T follicular helper cell (primary cell): ENCODE data around the gene TRIM9.
"Not testable (repeated sequence)": the region's sequence is repeated elsewhere in the genome, so short reads cannot be mapped to it uniquely, and the experiment has no call there.

ENCODE experiments used
- DNase-seq: peaks from one replicate; pipeline ENCODE4 v3.0.0-alpha.2; 2020; ENCODE audit warnings: low read depth

The TRIM9 gene

GRCh38 chr14:51004801-51005526 is 89.9 kb downstream of the TRIM9 start:
- DNase-seq = no peak

DNA sequence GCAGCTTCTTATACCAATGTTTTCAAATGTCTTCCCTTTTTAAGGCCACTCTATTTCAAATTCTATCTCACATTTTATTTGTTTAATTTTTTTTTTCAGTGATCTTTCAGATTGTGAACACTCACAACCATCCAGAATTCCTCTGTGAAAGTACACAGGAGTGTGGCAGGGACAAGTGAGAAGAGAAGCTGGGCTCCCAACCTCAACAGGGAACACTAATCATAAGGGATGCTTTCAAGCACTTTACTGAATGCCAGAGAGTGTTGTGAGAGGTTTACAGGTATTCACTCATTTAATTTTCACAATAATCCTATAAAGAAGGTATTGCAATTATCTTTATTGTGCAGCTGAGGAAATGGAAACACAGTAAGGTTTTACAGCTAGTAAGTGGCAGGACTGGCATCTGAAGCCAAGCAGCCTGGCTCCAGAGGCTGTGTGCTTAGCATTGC is 90.5 kb downstream of the TRIM9 start:
- DNase-seq = no peak

GRCh38 chr14:51002406-51002999 is 92.4 kb downstream of the TRIM9 start:
- DNase-seq = no peak

GRCh38 chr14:51000566-51000965 is 94.3 kb downstream of the TRIM9 start:
- no peak for DNase-seq

GRCh38 chr14:50999726-51000125 is 95.2 kb downstream of the TRIM9 start:
- DNase-seq = no peak

DNA sequence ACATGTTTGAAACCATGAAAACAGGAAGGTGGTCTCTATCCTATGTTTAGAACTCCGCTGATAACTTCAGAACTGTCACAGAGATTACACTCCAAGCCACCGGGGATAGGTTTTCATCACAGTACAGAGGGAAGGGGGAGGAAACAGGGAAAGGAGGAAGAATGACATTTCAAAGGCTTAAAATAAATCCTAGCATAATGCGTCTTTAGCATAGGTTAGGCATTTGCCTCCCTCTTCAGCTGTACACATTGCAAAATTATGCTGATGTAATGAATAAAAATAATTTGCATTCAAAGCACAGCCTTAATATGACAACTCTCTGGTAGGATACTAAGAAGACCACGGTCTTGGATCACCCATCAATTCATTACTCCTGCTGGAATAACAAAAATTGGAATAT is 96.3 kb downstream of the TRIM9 start:
- DNase-seq = no peak

DNA sequence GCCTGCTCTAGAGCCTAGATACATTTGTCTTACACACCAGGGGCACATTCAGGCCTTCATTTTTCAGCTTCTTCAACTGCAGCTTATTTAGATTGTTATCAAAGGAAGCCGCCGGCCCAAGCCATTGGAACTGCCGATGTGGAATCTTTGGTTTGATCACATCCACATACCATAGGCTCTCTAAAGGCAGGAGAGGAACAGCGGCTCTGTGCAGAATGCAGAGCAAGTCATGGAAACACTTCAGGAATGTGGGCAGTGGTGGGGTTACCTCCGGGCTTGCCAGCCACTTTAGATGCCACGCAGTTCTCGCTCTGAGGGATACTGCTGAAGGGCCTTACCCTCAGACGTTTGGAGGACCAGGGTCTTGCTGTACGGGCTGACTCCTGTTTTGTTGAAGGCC is 97.2 kb downstream of the TRIM9 start:
- DNase-seq = no peak

GRCh38 chr14:50994158-50994557 is 100.7 kb downstream of the TRIM9 start:
- not testable (repeated sequence) for DNase-seq

GRCh38 chr14:50985859-50986331 is 109.0 kb downstream of the TRIM9 start:
- no peak for DNase-seq

DNA sequence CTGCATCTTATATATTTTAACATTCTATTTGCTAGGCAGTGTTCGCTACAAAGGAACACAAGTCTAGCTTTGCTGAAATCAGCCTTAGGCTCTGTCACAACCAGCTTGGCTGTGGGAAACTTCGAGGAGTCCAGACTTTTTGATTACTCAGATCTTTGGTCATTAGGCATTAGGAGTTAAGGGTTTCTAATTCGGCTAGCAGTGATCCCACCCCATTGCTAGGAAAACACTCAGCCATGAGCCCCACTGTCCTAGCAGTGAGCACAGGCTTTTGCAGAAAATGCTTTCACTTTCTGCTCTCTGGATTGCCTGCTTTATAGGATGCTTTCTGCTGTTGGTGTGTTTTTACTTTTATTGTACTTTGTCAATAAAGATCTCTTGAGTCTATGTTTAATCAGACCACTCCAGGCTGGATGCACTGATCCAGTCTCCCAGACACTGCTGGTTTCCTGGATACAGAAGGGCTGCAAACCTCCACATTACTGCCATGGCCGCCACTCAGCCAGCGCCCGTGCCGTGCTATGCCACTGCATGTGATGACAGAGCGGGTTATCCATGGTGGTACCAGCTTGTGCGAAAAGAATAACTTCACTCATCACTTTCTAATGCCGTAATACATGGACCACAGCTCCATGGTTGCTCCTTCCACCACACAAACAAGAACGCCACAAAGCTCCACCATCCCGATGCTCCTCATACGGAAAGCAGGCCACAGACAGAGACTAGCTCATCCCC is 109.6 kb downstream of the TRIM9 start:
- no peak for DNase-seq

- no peak for DNase-seq
Measured at GRCh38 chr14:50984036-50984710, 110.7 kb downstream of the TRIM9 start.

DNA sequence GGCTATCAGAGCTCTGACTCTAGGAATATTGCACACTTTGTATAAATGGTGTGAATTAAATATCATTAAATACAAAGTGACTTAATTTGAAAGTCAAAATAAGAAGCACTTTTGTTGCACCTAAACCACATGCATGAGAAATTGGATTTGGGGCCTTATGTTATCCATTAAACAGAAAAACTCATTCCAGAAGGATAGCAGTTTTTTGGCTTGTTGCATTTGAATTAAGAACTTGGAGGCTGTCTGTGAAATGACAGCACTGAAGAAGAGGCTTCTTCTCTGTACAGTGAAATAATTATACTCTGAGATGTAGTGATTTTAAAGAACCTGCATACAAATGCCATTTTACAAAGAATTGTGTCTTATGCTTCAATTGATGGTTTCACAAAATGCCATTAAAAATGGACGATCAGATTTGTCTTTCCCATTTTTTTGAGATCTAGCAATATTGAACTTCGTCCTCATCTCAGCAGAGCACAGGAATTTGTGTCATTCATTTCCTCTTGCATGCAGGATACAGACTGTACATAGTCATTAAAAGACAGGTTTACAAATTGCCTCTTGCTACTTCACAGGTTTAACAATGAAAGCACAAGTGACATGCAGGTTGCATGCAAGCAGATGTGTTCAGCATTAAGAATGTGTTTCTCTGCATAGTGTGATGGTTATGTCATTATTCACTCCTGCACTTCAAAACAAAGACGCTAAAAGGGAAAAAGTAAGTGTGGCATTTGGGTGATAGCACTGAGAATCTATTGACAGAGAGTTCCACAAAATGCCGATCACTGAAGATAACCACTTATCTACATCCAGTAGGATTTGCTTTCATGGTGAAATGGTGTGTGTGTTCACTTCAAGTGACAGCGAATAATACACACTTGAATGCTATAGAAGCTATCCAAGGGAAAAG is 114.7 kb downstream of the TRIM9 start:
- DNase-seq = no peak

DNA sequence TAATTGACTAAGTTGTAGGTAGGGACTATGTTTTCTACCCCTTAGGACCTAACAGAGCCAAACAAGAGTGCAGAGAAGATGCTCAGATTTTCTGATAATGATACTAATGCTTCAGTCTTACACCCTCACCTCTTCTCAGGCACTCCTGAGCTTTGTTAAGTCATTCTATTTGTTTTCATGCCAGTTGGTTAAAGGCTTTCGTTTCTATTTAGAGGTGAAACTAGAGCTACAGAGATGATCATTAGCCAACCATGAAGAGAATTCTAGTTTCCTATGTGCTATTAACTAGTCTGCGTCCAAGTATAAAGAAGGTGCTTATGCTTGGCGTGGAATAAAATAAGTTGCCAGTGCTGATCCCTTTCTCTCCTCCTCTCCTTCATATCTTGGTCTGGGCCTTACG is 116.0 kb downstream of the TRIM9 start:
- DNase-seq = no peak

- DNase-seq = no peak
Measured at GRCh38 chr14:50978529-50978871, 116.4 kb downstream of the TRIM9 start.

- DNase-seq = no peak
Measured at GRCh38 chr14:50977863-50978528, 116.9 kb downstream of the TRIM9 start.

DNA sequence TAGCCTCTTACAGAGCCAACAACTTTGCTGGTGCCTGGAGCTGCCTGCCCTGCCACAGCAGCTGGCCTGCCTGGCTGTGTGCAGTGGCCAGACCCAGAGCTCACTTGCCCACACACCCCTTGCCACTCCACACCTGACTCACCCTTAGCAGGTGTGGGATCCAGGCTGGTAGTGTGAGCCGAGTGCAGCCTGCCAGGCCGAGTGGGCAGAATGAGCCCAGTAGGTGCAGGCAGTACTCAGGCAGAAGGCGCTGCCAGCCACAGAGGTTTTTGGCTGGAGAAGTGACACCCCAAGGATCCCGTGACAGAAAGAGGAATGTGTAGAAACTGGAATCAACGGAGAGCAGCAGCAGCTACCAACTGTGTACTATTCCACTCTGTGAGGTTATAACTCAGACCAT is 120.8 kb downstream of the TRIM9 start:
- no peak for DNase-seq

- no peak for DNase-seq
Measured at GRCh38 chr14:50972734-50973133, 122.2 kb downstream of the TRIM9 start.

DNA sequence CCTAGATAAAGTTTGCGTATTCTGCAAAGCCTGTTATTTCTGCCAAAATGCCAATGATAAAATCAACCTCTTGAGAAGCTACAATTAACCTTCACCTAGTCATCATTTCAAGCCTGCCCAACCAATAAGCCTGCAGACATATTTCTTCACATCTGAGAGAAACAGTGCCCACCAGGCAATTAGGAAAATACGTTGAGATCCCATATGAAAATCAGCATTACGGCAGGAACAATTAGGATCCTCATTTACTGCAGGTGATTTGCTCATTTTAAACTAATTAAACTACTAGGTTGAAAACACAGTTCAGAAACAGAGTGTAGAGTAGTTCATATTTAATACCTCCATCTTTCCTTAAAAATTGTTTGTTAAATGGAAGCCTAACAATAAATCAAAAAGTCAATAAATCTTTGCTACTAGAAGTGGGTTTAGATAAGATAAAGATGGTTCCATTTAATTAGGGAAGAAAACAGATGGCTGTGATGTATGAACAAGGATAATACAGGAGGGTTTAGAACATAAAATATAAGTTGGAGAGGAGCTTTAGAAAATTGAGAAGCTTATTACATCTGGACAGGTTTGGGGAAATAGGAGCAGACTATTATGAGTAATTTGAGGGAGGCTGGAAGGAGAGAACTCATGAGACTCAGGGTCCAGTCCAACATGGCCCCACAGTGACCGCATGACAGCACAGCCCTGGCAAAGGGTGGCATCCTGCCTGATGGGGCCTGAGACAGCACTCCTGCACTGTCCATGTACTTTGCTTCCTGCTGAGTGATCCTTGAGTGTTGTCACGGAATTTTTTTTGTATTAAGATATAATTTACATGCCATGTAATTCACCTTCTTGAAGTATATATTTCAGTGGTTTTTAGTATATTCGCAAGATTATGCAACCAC is 123.8 kb downstream of the TRIM9 start:
- no peak for DNase-seq

DNA sequence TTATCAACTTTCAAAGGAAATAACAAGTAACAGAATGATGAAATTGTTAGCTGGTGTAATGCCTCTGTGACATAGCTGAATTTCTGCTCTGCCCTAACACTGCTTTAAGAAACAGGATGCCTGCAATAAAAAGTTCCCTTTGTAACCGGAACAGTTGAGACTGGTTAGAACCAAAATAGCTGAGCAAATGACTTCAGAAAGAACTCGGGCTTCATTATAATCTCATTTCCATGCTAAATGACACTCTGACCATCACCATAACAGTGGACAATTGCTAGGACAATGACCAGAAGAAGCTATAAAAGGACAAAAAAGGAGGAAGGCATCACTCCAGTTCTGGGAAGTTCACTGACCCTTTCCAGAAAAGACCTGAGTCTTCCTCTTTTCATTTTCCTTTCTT is 127.1 kb downstream of the TRIM9 start:
- no peak for DNase-seq

DNA sequence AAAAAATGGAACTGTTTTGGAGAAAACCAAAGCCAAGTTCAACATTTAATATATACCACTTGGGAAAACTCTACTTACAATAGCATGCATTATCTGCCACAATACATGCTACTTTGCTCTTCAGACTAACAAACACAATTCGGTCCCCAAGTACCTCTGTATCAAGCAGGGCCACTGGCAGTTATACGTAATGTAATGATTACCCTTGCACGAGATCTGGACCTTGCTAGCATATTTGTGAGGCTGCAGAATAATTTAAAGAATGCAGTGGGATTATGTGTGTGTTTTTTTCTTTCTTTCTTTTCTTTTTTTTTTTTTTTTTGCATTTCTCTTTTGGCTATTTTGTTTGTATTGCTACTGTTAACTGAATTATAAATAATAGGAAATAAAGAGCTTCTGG is 127.8 kb downstream of the TRIM9 start:
- no peak for DNase-seq
